Measurements from ENCODE around the gene ANO3.
A peak's percentile ranks its signal among the peaks of the same experiment; 100 is the strongest.
"Not testable (repeated sequence)": the region's sequence is repeated elsewhere in the genome, so short reads cannot be mapped to it uniquely, and the experiment has no call there.

The ANO3 gene

DNA sequence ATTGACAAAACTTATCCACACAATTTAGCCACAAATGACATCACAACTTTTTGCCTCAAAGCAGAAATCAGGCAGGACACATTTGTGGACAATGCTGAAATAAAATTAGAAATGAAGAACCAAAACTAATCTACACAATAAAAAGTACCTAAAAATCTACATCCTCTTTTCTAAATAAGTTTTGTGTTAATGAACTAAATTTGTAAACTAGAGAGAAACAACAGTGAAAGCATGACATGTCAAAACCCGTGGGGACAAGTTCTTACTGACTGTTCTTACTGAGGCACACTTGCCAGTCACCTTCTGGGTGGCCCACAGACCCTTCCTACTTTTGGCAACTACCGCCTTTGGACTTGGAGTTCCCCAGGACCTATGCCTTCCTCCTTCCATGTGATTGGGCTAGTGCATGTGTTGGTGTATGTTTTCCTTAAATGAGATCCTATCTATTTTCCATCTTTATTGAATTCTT lies 300.8 kb downstream of the ANO3 start:
- DNase-seq, result peak in 1 of 4 experiments; percentile 1

DNA sequence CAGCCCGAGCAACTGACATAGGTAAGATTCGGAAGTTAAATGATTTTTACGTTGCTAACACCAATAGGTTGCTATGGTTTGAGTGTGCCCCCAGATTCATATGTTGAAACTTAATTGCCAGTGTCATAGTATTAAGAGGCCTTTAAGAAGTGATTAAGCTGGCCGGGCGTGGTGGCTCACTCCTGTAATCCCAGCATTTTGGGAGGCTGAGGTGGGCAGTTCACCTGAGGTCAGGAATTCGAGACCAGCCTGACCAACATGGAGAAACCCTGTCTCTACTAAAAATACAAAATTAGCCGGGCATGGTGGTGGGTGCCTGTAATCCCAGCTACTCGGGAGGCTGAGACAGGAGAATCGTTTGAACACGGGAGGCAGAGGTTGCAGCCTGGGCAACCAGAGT lies 311.4 kb downstream of the ANO3 start:
- DNase-seq, result not testable (repeated sequence)

DNA sequence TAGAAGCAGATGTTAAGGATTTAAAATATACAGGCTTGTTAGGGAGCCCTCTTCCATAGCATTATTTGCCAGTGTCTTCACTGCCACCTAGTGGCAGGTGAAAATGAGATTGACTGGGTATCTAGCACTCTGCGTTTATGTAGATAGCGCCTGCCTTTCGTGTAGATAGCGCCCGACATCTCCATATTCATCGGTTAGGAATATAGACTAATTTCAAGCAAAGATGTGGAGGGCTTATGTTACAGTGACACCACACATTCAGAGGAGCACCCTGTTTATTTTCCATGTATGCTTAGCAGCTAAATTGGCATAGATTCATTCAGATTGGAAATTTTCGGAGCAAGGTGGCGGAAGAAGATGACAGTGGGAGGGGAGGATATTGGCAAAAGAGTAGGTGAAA lies 318.0 kb downstream of the ANO3 start:
- DNase-seq, result peak; percentile 52 to 69 (median 62)

DNA sequence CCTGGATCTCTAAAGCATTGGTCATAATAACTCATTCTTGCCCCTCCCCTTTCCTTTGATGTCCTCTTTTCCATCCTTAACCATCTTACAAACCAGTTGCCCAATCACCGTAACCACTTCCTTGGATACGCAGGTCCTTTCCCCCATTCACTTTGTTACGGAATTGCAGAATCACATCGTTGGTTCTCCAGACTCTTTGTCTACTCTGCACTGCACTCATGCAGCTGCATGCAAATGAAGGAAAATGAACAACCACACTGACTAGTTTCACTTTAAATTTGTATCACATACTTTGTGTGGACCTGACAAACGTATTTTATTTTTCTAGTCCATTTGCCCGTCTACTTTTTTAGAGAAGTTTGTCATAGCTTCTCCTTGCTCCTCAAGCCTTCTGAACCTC lies 320.0 kb downstream of the ANO3 start:
- no peak for DNase-seq

DNA sequence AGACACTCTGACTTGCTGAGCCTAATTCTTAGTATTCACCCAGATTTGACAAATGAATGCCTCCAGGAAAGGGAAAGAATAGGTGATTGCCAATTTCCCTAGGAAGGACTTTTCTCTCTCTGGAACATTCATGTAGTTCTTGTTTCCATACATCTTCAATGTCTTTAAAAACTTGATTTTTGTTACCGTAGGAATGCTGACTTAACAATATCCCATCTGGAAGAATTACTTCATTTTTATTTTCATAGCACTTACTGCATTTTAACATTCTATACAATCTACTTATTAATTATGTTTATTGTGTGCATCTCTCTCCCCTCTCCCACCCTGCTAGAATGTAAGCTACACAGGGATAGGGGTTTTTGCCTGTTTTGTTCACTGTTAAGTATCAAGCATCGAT lies 323.4 kb downstream of the ANO3 start:
- no peak for DNase-seq

DNA sequence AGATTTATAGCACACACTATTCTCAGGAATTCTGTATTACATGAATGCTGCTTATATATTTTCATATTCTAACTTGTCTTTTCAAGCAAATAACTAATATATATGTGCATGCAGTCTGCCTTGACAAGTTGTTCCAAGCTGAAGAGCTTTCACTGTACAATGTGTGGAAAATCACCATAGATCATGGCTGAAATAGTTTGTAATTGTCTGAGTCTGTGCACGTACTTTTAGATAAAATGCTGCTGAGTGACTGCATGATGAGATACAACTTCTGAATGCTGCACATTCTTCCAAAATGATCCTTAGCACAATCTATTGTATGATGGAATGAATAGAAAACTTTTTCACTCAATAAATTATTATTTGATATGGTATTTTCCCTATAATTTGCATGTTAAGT lies 331.0 kb downstream of the ANO3 start:
- no peak for DNase-seq

DNA sequence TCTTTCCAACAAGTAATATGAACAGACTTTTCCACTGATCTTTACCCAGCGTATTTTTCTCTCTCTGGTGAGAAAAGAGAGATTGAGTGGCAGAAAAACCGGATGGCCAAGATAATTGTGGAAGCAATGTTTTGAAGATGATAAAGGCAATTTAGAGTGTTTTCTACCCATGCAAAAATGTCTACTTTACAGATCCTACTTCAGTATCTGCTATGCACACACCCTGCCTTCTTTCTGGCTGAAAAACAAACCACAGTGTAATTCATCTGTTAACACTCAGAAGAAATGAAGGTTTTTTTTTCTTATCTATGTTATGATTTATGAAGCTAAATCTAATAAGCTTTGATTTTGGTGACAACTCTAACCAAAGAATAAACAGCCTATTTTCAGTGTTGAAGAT lies 333.1 kb downstream of the ANO3 start:
- DNase-seq, result no peak

DNA sequence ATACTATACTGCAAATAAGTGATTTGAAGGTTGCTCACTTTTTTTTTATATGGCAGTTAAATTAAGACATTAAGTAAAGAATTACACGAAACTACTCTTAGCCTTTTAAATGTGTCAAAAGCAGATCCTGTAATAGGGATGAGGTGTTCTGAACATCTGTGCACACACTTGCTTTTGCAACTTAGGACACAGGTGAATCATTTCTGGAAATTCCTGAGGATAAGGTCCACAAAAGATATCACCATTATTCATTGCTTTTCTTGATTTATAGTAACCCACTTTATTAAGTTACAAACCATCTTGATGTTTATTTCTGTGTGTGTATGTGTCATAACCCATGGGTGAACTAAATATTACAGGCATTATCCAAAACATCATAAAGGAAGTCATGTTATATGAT lies 334.0 kb downstream of the ANO3 start:
- DNase-seq, result no peak

DNA sequence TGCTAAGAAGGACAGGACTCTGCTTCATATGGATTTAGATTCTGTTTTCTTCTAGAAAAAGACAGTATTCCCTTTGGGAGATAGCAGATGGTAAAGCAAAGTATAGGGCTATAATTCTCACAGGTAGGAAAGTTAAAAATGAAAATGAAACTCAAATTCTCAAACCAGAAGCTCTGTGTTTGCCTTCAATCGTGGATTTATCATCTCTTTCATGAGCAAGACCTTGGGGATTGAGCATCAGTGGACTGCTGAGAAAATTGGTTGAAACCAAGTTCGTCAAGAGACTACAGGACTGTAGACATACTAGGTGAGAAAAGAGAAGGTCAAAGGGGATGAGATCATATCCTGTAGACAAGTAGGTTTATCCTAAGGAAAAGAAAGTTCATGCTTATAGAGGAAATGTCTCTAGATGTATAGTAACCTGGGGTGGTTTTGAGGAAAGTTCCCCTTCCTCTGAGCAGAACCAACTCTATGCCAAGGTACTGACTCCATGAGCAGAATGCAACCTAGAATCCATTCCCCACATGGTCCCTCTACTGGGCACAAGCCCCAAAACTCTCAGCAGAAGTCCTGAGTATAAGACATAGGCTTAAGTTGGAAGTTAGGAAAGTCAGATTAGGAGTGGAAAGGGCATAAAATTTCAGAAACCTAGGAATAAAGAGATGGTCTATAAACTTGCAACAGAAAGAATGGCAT lies 343.5 kb downstream of the ANO3 start:
- DNase-seq, result no peak

DNA sequence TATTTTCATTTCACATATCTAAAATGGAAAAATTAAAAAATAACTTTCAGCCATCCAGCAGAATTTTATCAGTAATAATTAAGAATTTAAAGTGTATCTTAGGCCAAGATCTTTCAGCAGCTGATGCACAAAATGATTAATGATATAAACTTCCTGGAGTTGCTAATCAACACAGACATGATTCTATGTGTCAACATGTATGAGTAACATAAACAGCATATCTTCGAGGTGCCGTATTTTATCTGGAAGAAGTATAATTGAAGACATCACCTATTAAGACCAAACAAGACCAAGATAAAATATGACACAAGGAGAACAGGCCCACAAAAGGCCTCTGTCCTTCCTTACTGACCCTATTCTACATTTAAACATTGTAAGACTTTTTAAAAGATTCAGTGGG lies 344.7 kb downstream of the ANO3 start:
- no peak for DNase-seq

DNA sequence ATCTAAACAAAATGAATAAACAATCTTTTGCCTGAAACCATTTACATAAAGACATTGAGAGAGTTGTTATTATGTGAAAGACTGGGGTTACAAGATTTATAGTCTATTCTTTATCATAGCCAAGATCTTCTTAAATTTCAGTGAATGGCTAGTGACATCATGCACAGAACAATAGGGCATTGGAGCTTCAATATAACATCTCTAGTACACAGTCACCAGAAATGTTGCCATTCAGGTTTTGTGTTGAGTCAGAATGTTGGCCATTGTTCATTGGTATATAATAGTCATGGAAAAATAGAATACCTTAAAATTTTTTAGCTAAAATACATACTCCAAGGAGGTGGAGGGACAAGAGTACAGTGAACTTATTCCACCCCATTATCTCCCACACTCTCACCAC lies 345.6 kb downstream of the ANO3 start:
- DNase-seq, result no peak

DNA sequence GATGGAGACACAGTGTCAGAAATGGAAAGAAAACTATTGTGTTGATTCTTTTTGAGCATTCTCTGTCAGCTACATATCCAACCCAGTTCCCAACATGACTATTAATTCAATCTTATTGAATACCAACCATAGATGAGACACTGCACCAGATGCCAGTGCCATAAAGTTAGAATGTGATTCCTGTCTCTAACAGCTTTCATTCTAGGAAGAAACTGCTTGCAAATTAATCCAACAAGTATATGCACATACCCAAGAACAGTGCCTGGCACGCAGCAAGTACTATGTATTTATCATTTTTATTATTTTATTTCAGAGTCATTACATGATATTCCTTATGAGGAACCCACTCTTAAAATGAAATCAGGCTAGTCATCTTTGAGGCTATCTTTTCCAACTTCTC lies 355.4 kb downstream of the ANO3 start:
- no peak for DNase-seq

DNA sequence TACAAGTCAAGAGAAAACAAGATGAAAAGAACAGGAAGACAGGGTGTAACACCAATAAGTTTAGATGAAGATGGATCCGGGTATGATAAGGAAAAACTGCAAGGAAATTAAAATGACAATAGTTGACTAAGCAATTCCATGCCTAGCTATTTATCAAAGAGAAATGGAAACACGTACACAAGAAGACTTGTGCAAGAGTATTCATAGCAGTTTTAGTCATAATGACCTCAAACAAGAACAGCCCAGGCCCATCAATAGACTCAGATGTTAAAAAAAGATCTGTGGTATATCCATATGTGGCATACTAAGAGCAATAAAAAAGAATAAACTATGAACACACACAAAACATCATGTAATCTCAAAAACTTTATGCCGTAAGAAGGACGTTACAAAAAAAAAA lies 356.8 kb downstream of the ANO3 start:
- DNase-seq, result no peak

DNA sequence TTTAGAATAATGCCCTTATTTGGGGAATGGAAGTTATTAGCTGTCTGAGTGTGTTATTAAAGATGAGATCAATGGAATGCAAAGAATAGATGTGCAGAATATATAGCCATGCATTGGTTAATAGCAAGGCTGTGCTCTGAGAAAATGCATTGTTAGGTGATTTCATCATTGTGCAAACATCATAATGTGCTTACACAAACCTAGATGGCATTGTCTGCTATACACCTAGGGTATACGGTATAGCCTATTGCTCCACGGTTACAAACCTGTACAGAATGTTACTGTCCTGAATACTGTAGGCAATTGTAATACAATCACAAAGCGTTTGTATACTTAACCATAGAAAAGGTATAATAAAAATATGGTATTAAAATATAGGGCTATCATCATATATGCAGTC lies 364.4 kb downstream of the ANO3 start:
- DNase-seq, result no peak

DNA sequence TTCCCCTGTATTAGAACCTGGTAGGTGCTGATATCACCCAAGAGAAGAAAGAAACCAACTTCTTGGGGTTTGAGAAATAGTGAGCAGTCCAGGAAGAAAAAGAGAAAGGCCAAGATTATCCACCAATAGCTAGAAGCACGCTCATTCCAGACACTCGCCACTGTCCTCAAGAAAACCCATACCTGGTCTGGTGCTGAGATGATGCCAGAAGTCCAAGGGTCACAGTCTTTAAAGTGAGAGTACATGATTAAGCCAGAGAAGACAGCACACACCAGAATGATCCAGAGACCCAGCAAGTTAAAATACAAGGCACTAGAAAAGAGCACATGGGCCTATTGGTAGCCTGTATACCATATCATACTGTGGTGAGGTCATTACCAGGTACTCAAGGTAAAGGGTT lies 366.3 kb downstream of the ANO3 start:
- DNase-seq, result no peak

DNA sequence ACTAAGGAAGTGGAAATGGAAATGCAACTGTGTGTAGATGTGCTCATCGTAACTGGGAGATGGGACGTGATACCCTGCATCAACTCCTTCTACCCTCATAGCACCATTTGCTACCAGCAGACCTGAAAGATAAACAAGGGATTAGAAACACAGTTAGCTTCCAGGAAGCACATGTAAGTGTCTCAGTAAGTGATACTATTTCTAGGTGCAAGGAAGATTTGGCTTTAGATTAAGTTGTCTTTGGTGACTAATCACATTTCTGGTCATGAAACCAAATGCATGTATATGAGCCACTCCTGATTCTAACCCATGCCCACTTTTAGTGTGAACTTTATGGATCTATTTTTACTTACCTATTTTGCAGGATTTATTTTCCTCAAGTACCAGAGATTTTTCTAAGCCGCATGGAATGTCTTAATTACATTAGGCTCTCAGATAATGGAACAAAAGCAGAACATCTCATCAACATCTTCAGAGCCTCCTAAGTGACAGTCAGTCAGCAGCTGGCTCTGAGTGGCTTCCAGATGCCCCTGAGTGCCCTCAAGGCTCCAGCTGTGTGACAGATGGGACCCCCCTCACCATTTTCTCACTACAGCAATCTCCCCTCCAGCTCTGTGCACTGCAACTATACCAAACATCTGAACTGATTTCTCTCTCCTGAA lies 368.8 kb downstream of the ANO3 start:
- DNase-seq, result no peak

DNA sequence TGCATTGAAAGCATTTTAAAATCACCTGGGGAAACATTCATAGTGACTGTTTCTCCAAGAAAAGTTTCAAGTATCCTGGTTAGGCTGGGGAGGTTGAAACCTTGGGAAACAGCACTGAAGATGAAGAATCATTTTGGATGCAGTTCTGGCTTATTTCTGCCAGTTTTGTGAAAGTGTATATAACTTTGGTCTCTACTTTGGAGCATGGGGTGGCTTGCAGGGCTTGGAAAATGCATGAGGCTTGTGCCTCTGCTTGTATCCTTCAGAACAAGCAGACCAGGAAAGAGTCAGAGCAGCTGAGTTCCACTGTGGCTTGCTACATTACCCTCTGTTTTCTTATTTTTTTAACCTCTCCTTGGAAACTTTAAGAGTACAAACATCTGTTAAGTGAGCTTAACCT lies 370.5 kb downstream of the ANO3 start:
- no peak for DNase-seq

DNA sequence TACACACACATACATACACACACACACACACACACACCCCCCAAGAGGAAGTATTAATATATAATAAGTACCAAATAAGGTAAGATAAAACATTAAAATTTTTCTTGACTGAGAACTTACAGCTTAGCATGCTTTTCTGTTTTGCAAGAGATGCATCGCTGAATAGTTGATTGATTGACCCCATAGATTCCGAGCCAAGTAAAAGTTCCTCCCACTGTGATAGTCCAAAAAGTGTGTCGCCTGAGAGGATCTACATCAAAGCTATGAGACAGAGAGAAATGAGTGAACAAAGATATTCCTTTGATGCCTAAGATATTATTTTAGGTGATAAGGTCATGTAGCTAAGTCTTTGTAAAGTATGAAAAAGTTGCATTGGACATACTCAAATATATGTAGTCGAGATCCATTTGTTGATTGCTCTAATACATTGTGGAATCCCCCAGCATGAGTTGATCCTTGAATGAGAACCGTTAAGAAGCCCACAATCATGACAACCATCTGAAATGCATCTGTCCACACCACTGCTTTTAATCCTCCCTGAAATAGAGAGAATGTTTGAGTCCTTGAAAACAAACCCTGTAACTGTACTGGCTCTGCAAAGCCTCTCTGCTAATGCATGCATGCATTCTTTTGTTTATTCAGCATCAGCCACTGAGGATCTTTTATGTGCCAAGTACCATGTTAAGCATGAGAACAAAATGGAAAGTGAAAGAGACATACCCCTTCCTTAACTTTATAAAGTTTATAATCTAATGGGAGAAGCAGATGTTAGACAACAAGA lies 371.7 kb downstream of the ANO3 start:
- no peak for DNase-seq

DNA sequence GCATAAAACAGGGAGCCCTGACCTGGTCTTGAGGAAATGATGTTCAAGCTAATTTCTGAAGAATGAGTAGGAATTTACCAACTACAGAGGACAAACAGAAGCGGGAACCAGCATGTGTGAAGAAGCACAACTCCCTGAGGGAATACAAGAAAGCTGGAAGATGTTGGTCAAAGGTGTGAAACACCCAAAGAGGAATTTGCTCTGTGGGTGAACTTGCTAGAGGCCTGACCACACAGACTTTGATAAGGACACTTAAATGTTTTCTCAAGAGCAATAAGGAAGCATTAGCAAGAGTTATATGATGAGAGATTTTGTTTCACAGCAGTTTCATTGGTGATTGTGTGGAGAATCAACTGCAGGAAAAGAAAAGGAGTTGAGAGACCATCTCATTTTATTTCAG lies 372.3 kb downstream of the ANO3 start:
- DNase-seq, result no peak

DNA sequence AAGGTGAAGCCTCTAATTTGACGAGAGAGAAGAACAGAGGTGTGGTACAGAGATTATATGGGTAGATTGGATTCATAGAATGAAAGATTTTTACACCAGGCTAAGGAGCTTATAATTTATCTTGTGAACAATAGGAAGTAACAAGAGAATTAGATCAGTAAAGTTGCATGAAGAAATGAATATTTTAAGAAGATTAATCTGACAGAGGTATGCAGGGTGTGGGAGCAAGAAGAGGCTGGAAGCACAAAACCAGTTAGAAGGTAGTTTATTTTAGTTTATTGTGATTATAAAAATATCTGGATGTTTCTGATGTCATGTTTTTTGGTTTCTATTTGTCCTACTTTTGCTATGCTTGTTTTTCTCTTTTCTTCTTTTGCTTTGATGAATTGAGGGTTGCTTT lies 374.3 kb downstream of the ANO3 start:
- no peak for DNase-seq

DNA sequence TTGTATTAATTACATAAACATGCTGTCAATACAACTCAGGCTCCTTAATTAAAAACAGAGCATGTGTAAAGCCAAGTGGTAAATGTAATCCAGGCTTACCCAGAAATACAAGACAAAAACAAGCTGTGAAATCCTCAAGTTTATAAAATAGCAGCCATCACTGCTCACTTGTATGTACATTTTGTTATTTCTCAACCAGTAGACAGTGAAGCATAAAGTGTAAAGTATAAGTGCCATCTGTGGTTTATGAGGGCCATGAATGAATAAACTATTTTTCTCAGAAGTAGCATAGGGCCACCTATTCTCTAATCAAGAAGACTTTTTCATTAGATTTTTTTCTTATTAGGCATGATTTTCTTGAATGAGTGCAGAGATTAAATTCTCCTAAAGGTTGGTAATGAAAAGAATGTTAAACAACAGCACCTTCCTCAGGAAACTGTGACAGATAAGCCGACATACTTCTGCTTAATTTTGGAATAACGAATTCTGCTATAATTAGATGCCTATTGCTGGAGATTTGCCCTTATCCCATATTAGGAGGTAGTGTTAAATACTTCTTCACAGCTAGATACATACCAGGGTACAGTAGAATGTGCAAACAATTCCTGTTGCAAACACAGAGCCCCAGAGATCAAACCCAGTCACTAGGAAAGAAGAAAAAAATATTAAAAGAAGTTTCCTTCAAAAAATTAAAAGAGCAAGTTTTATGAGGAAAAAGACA lies 377.0 kb downstream of the ANO3 start:
- no peak for DNase-seq

DNA sequence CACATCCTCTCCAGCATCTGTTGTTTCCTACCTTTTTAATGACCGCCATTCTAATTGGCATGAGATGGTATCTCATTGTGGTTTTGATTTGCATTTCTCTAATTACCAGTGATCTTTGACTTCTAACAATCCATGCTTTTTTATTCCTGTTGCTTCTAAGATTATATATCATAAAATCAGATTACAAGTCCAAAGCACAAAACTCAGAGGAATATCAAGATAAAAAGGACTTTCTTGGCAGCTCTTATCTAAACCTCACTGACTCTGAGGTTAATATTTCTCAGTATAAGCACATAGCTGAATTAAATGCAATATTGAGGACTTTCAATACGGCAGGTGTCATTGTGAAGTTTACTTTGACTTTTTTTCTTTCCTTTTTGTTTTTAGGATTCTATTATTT lies 378.6 kb downstream of the ANO3 start:
- DNase-seq, result no peak

DNA sequence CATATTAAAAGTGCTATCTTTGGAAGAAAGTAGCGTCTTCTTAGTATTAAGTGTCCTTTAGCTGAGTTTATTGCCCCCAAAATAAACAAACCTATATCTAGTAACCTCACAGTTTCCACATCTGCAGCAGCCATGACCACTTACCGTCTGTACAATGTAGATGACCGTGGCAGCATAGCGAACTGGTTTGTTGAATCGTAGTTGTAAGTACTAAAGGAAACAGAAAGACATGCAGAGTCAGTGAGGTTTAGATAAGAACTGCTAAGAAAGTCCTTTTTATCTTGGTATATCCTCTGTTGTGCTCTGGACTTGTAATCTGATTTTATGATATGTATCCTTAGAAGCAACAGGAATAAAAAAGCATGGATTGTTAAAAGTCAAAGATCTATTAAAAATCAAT lies 380.6 kb downstream of the ANO3 start:
- no peak for DNase-seq
